HEK293 (cell line): ENCODE data around the gene NANP.

Source experiments
- AEBP2 ChIP-seq: fragments of 450-650 bp; formaldehyde crosslinking; IDR thresholded peaks from 2 replicates; pipeline ENCODE4 v1.5.1; 2016; ENCODE audit warnings: missing biosample characterization, missing genetic modification characterization, borderline replicate concordance
- KLF7 ChIP-seq: fragments of 450-650 bp; formaldehyde crosslinking; IDR thresholded peaks from 2 replicates; pipeline ENCODE4 v1.5.1; 2016; ENCODE audit warnings: missing biosample characterization, missing genetic modification characterization, borderline replicate concordance
- PRDM10 ChIP-seq: fragments of 450-650 bp; formaldehyde crosslinking; IDR thresholded peaks from 2 replicates; pipeline ENCODE4 v1.5.1; 2016; ENCODE audit warnings: missing biosample characterization, missing genetic modification characterization
- PRDM4 ChIP-seq: fragments of 450-650 bp; formaldehyde crosslinking; IDR thresholded peaks from 2 replicates; pipeline ENCODE4 v1.5.1; 2017; ENCODE audit warnings: missing biosample characterization, missing genetic modification characterization
- REST ChIP-seq: fragments of 450-650 bp; formaldehyde crosslinking; IDR thresholded peaks from 2 replicates; pipeline ENCODE4 v1.5.1; 2016; ENCODE audit warnings: missing biosample characterization, missing genetic modification characterization
- SETDB1 ChIP-seq: IDR thresholded peaks from one replicate; pipeline ENCODE4 v1.6.1; 2017; ENCODE audit warnings: mild to moderate bottlenecking, low read length, moderate library complexity, mixed read lengths; ENCODE audit not compliant: insufficient read length
- SP2 ChIP-seq: fragments of 450-650 bp; formaldehyde crosslinking; IDR thresholded peaks from 2 replicates; pipeline ENCODE4 v1.5.1; 2016; ENCODE audit warnings: missing biosample characterization, missing genetic modification characterization
- SP3 ChIP-seq: fragments of 450-650 bp; formaldehyde crosslinking; IDR thresholded peaks from 2 replicates; pipeline ENCODE4 v1.5.1; 2016; ENCODE audit warnings: missing biosample characterization, missing genetic modification characterization
- ZBTB17 ChIP-seq: fragments of 450-650 bp; formaldehyde crosslinking; IDR thresholded peaks from 2 replicates; pipeline ENCODE4 v1.5.1; 2016; ENCODE audit warnings: missing biosample characterization, missing genetic modification characterization
- ZBTB7A ChIP-seq: fragments of 450-650 bp; formaldehyde crosslinking; IDR thresholded peaks from 2 replicates; pipeline ENCODE4 v1.5.1; 2016; ENCODE audit warnings: low read depth, missing biosample characterization, missing genetic modification characterization
- ZNF155 ChIP-seq: fragments of 450-650 bp; formaldehyde crosslinking; IDR thresholded peaks from 2 replicates; pipeline ENCODE4 v1.5.1; 2016; ENCODE audit warnings: missing biosample characterization, missing genetic modification characterization
- ZNF16 ChIP-seq: fragments of 450-650 bp; formaldehyde crosslinking; IDR thresholded peaks from 2 replicates; pipeline ENCODE4 v1.5.1; 2016; ENCODE audit warnings: low read depth, missing biosample characterization, missing genetic modification characterization
- ZNF175 ChIP-seq: fragments of 450-650 bp; formaldehyde crosslinking; IDR thresholded peaks from 2 replicates; pipeline ENCODE4 v1.5.1; 2016; ENCODE audit warnings: missing biosample characterization, missing genetic modification characterization
- ZNF223 ChIP-seq: fragments of 450-650 bp; formaldehyde crosslinking; IDR thresholded peaks from 2 replicates; pipeline ENCODE4 v1.5.1; 2016; ENCODE audit warnings: missing biosample characterization, missing genetic modification characterization
- ZNF433 ChIP-seq: fragments of 450-650 bp; formaldehyde crosslinking; IDR thresholded peaks from 2 replicates; pipeline ENCODE4 v1.5.1; 2016; ENCODE audit warnings: missing biosample characterization, missing genetic modification characterization, low read depth
- ZNF473 ChIP-seq: fragments of 450-650 bp; formaldehyde crosslinking; IDR thresholded peaks from 2 replicates; pipeline ENCODE4 v1.5.1; 2017; ENCODE audit warnings: missing biosample characterization, missing genetic modification characterization
- ZNF48 ChIP-seq: fragments of 450-650 bp; formaldehyde crosslinking; IDR thresholded peaks from 2 replicates; pipeline ENCODE4 v1.5.1; 2016; ENCODE audit warnings: missing biosample characterization, missing genetic modification characterization
- ZNF488 ChIP-seq: fragments of 450-650 bp; formaldehyde crosslinking; IDR thresholded peaks from 2 replicates; pipeline ENCODE4 v1.5.1; 2016; ENCODE audit warnings: missing biosample characterization, missing genetic modification characterization
- ZNF555 ChIP-seq: fragments of 450-650 bp; formaldehyde crosslinking; conservative IDR thresholded peaks from 2 replicates; pipeline ENCODE4 v1.5.1; 2017; ENCODE audit warnings: missing biosample characterization, mild to moderate bottlenecking, missing genetic modification characterization, inconsistent platforms
- ZNF624 ChIP-seq: fragments of 450-650 bp; formaldehyde crosslinking; IDR thresholded peaks from 2 replicates; pipeline ENCODE4 v1.5.1; 2017; ENCODE audit warnings: missing biosample characterization, missing genetic modification characterization
- ZSCAN4 ChIP-seq: fragments of 450-650 bp; formaldehyde crosslinking; IDR thresholded peaks from 2 replicates; pipeline ENCODE4 v1.5.1; 2017; ENCODE audit warnings: missing biosample characterization, missing genetic modification characterization

The NANP gene

GRCh38 chr20:25623736-25624499, at the start of gene NANP (continued):
- TF ChIP-seq PRDM4 (peak; percentile 43), SP2 (tag by site-specific recombination) (peak; percentile 74), AEBP2 (tag by site-specific recombination) (no peak), REST (tag by site-specific recombination) (no peak), ZNF16 (tag by site-specific recombination) (no peak), ZNF175 (tag by site-specific recombination) (no peak), ZNF473 (tag by site-specific recombination) (no peak), ZNF48 (tag by site-specific recombination) (no peak), ZNF488 (tag by site-specific recombination) (peak; percentile 10; the same call in 1 of the 2 replicates), KLF7 (tag by site-specific recombination) (no peak), ZNF433 (tag by site-specific recombination) (no peak), SP3 (tag by site-specific recombination) (peak; percentile 88), ZBTB7A (tag by site-specific recombination) (peak; percentile 57; the same call in 1 of the 2 replicates), ZBTB17 (peak; percentile 82), ZSCAN4 (tag by site-specific recombination) (no peak; the same call in 1 of the 2 replicates), ZNF624 (tag by site-specific recombination) (no peak), SETDB1 (peak; percentile 64), ZNF223 (tag by site-specific recombination) (no peak), ZNF155 (tag by site-specific recombination) (no peak), ZNF555 (no peak), PRDM10 (peak; percentile 72)
- TF ChIP-seq, all 188 proteins: peak for 58
